Neural progenitor cell (in vitro differentiated cells): ENCODE data around the gene TAF6.

Experiments used
- EZH2 ChIP-seq: fragments of 200-600 bp; sonication (generic); IDR thresholded peaks from 2 replicates; pipeline ENCODE4 v1.6.1; 2017; ENCODE audit warnings: antibody characterized with exemption, mild to moderate bottlenecking, moderate library complexity
- EZH2phosphoT487 ChIP-seq: fragments of 200-600 bp; sonication (generic); IDR thresholded peaks from 2 replicates; pipeline ENCODE4 v1.6.1; 2017; ENCODE audit warnings: antibody characterized with exemption
- TF ChIP-seq, protein P1 (sequence below): fragments of 200-600 bp; sonication (generic); IDR thresholded peaks from 2 replicates; pipeline ENCODE4 v1.5.1; 2017; ENCODE audit warnings: antibody characterized with exemption, mild to moderate bottlenecking

DNA sequence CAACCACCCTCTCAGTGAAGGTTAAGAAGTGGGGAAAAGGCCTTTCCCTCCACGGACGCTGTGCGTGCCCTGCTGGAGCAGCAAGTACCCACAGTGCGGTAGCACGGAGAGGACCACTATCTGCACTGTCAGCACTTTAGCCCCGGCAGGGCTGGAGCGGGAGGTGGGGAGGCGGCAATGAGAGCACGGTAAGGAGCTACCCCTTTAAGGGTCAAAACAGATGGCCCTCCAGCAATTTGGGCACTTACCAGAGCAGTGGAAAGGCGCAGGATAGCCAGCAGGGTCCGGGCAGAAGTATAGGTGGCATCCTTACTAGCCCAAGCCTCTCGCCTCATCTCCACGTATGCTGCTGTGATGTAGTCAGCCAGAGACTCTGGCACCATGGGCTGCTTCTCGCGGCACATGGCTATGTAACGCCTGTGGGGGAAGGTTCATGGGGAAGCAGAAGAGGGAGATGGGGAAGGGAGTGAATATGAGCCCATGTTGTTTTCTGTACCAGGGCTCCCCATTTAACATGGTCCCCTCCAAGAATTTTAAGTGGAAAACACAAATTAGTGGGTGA, 25.2 kb downstream of the TAF6 start:
- TF ChIP-seq, protein P1, sequence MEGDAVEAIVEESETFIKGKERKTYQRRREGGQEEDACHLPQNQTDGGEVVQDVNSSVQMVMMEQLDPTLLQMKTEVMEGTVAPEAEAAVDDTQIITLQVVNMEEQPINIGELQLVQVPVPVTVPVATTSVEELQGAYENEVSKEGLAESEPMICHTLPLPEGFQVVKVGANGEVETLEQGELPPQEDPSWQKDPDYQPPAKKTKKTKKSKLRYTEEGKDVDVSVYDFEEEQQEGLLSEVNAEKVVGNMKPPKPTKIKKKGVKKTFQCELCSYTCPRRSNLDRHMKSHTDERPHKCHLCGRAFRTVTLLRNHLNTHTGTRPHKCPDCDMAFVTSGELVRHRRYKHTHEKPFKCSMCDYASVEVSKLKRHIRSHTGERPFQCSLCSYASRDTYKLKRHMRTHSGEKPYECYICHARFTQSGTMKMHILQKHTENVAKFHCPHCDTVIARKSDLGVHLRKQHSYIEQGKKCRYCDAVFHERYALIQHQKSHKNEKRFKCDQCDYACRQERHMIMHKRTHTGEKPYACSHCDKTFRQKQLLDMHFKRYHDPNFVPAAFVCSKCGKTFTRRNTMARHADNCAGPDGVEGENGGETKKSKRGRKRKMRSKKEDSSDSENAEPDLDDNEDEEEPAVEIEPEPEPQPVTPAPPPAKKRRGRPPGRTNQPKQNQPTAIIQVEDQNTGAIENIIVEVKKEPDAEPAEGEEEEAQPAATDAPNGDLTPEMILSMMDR = no peak
- TF ChIP-seq EZH2 (no peak), EZH2phosphoT487 (no peak)
